GM21423 (cell line): ENCODE measurements around the gene MYBL2.
A peak's percentile ranks its signal among the peaks of the same experiment; 100 is the strongest.
"Not testable (repeated sequence)": the region's sequence is repeated elsewhere in the genome, so short reads cannot be mapped to it uniquely, and the experiment has no call there.

Experiments
- ATAC-seq: cut with Tn5 transposase; IDR thresholded peaks from one replicate; pipeline ENCODE4 v1.9.1; 2021; ENCODE audit warnings: mild to moderate bottlenecking, moderate library complexity; ENCODE audit not compliant: unreplicated experiment

MYBL2 gene

DNA sequence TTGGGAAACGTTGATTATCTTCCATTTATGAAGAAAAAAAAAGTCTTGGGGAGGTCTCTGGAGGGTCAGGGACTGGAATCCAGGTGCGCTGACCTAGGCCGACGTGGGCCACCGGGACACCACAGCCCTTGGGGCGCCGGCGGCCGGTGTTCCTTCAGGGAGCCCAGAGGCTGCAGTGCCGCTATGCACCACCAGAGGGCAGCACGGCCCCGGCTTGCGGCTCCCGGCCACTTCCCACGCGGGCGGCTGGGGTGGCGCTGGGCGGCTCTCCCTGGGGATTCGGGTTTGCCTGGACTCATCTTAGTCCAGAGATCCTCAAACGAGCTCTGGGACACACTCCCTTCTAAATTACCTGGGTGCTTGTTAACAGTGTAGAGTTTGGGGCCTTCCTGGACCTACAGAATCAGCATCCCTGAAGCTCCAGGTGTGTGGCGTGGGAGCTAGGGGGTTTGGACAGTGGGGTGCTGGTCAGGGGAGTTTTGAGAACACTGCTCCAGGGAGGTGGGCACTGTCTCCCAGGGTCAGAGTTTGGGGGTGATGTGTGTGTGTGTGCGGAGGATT lies 82.9 kb downstream of the MYBL2 start:
- no peak for ATAC-seq

- no peak for ATAC-seq
These were observed 83.9 kb downstream of the MYBL2 start for GRCh38 chr20:43750774-43751166.

GRCh38 chr20:43751167-43752050 lies 84.5 kb downstream of the MYBL2 start:
- ATAC-seq = peak; percentile 73

- ATAC-seq = no peak
These were observed 85.1 kb downstream of the MYBL2 start for GRCh38 chr20:43752051-43752360.

- peak; percentile 48 for ATAC-seq
These were observed 85.8 kb downstream of the MYBL2 start for GRCh38 chr20:43752561-43753301.

DNA sequence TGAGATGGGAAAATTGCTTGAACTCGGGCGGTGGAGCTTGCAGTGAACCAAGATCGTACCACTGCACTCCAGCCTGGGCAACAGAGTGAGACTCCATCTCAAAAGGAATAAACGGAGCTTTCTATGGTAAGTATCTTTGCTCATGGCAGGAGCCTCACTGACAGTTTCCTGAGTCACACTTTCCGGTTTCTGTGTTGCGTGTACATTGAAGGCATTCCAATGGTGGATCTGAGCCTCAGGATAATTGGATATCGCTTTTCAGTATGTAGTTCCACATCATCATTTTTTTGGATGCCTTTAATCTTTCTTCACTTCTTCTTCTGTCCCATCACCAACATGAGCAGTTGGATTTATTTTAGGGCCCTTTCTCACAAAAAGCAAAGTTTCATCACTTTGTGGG lies 88.5 kb downstream of the MYBL2 start:
- ATAC-seq = no peak

DNA sequence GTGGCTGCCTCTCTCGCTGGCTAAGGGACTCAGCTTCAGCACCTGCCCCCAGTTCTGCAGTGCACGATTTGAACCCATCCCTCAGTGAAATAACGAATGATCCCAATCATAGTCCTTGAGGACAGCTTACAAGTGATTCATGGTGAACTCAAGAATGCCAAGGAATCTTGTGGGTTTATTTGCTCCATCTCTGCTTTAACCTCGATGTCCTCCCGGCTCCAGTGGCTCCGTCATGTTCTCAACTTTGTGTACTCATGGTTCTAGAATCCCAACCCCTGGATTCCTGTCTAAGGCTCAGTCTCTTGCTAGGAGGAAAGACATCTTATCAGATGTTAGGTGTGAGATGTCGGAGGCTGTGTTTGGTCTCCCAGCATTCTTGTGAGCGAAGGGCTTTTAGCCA lies 88.9 kb downstream of the MYBL2 start:
- no peak for ATAC-seq

- not testable (repeated sequence) for ATAC-seq
These were observed 91.0 kb downstream of the MYBL2 start for GRCh38 chr20:43757888-43758287.

- ATAC-seq = no peak
These were observed 94.7 kb downstream of the MYBL2 start for GRCh38 chr20:43761386-43762340.

- no peak for ATAC-seq
These were observed 96.0 kb downstream of the MYBL2 start for GRCh38 chr20:43762911-43763310.

DNA sequence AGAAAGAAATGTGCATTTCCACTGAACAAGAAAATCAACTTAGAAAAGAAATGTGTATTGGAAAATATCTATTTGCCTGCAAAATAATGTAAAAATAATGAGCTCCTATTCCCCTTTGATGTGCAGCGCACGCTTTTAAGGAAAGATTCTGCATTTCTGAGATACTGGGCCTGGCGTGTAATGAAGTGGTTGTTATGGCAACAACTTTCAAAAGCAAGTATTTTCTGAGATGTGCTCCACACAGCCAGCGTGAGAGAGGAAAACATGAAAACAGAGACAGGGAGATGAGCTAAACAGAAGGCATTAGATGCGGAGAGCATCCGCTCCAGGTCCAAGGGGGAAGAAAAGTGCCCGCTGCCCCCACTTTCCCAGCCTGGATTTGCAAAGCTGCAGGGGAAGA lies 99.0 kb downstream of the MYBL2 start:
- ATAC-seq = no peak
